SK-N-SH (cell line): ENCODE measurements around the gene GRB2. TPM values are rescaled to one million over a fixed set of nuclear protein-coding genes. Genes with fewer than 3 reads are reported as not detected.
A peak's percentile ranks its signal among the peaks of the same experiment; 100 is the strongest.

Source experiments
- CTCF ChIA-PET: fragments of 300-600, 350-600 bp; formaldehyde crosslinking; extraction: SDS; loops from one replicate; lab custom pipeline; 2021; lab: Yijun Ruan, JAX
- POLR2A ChIA-PET: fragments of 350-600 bp; sonication (Branson Sonifier 250); formaldehyde crosslinking; extraction: SDS; loops from one replicate; lab custom pipeline; 2020; ENCODE audit warnings: antibody characterized with exemption, inconsistent platforms; lab: Yijun Ruan, JAX
- DNase-seq: peaks from one replicate; pipeline ENCODE4 v3.0.0; 2012
- H2AFZ ChIP-seq: fragments of 200-600 bp; sonication (generic); 2 replicates; pipeline ENCODE4 v1.8.1; 2016; ENCODE audit warnings: antibody characterized with exemption, mild to moderate bottlenecking, low read depth
- H3F3A ChIP-seq: fragments of 200-600 bp; sonication (generic); replicated peaks from 2 replicates; pipeline ENCODE3; 2016; ENCODE audit warnings: antibody characterized with exemption, mild to moderate bottlenecking; ENCODE audit not compliant: insufficient read depth
- H3K27ac ChIP-seq, 2 experiments: fragments of 200-500 bp in 1 of 2; fragments of 200-600 bp in 1 of 2; sonication (Bioruptor generic) in 1 of 2; sonication (generic), shearing (Covaris generic) in 1 of 2; 2 replicates each; pipeline versions ENCODE4 v1.5.1 to v1.6.1; 2014 to 2016; ENCODE audit warnings: low read depth in 2 of 2, inconsistent platforms in 1 of 2, low read length in 1 of 2, mild to moderate bottlenecking in 1 of 2, mixed read lengths in 1 of 2
- H3K27me3 ChIP-seq: fragments of 200-600 bp; sonication (generic), shearing (Covaris generic); 2 replicates; pipeline ENCODE4 v1.6.1; 2016; ENCODE audit warnings: mixed run types; ENCODE audit not compliant: insufficient read depth
- H3K36me3 ChIP-seq, 2 experiments: fragments of 200-500 bp in 1 of 2; fragments of 200-600 bp in 1 of 2; sonication (Bioruptor generic) in 1 of 2; sonication (generic) in 1 of 2; replicated peaks in 1 of 2; 2 replicates each; pipeline versions ENCODE3 to v1.5.1; 2014 to 2016; ENCODE audit warnings: low read length in 1 of 2, mild to moderate bottlenecking in 1 of 2; ENCODE audit not compliant: insufficient read depth in 2 of 2, control insufficient read depth in 1 of 2
- H3K4me1 ChIP-seq, 2 experiments: fragments of 200-500 bp in 1 of 2; fragments of 200-600 bp in 1 of 2; sonication (Bioruptor generic) in 1 of 2; sonication (generic), shearing (Covaris generic) in 1 of 2; 2 replicates each; pipeline versions ENCODE4 v1.5.1 to v1.6.1; 2014 to 2016; ENCODE audit warnings: low read depth in 1 of 2, low read length in 1 of 2, mixed run types in 1 of 2; ENCODE audit not compliant: insufficient read depth in 2 of 2, control insufficient read depth in 1 of 2
- H3K4me2 ChIP-seq: fragments of 200-600 bp; sonication (generic), shearing (Covaris generic); 2 replicates; pipeline ENCODE4 v1.6.1; 2017; ENCODE audit warnings: mixed run types
- H3K4me3 ChIP-seq, 2 experiments: fragments of 200-500 bp in 1 of 2; fragments of 200-600 bp in 1 of 2; sonication (Bioruptor generic) in 1 of 2; sonication (generic), shearing (Covaris generic) in 1 of 2; 2 replicates each; pipeline versions ENCODE4 v1.5.1 to v1.8.1; 2014 to 2016; ENCODE audit warnings: low read depth in 2 of 2, inconsistent platforms in 1 of 2, low read length in 1 of 2, mild to moderate bottlenecking in 1 of 2, mixed read lengths in 1 of 2, moderate library complexity in 1 of 2
- H3K79me2 ChIP-seq: fragments of 200-600 bp; sonication (generic); 2 replicates; pipeline ENCODE4 v1.8.1; 2017; ENCODE audit warnings: mild to moderate bottlenecking; ENCODE audit not compliant: insufficient read depth
- H3K9ac ChIP-seq: fragments of 200-600 bp; sonication (generic); 2 replicates; pipeline ENCODE4 v1.6.1; 2017; ENCODE audit warnings: mixed run types
- H3K9me2 ChIP-seq: fragments of 200-600 bp; sonication (generic); 2 replicates; pipeline ENCODE4 v1.6.1; 2017; ENCODE audit warnings: mixed run types
- H3K9me3 ChIP-seq: fragments of 200-600 bp; sonication (generic); 2 replicates; pipeline ENCODE4 v1.6.1; 2017; ENCODE audit warnings: mixed run types, mild to moderate bottlenecking, moderate library complexity
- H4K20me1 ChIP-seq: fragments of 200-600 bp; sonication (generic); 2 replicates; pipeline ENCODE4 v1.6.1; 2017; ENCODE audit warnings: mild to moderate bottlenecking, mixed run types; ENCODE audit not compliant: insufficient read depth
- CHD2 ChIP-seq: fragments of 150-350 bp; IDR thresholded peaks from 2 replicates; pipeline ENCODE4 v1.6.1; 2018; ENCODE audit warnings: low read length; ENCODE audit not compliant: partially characterized antibody
- CTCF ChIP-seq: fragments of 200-600 bp; sonication (generic); IDR thresholded peaks from 2 replicates; pipeline ENCODE4 v1.6.1; 2017; ENCODE audit warnings: antibody characterized with exemption, mild to moderate bottlenecking, moderate library complexity
- ELF1 ChIP-seq: IDR thresholded peaks from 2 replicates; pipeline ENCODE4 v1.4.0; 2012
- EZH2phosphoT487 ChIP-seq: fragments of 200-600 bp; sonication (generic); IDR thresholded peaks from 2 replicates; pipeline ENCODE4 v1.6.1; 2017; ENCODE audit warnings: low read depth, mixed run types, mild to moderate bottlenecking, antibody characterized with exemption, moderate library complexity, borderline replicate concordance
- FOSL2 ChIP-seq: IDR thresholded peaks from 2 replicates; pipeline ENCODE4 v1.4.0; 2012; ENCODE audit warnings: low read depth, mild to moderate bottlenecking, moderate library complexity, borderline replicate concordance
- GABPA ChIP-seq: IDR thresholded peaks from 2 replicates; pipeline ENCODE4 v1.4.0; 2012; ENCODE audit warnings: low read depth, mild to moderate bottlenecking
- JUND ChIP-seq: IDR thresholded peaks from 2 replicates; pipeline ENCODE4 v1.4.0; 2012
- MXI1 ChIP-seq: IDR thresholded peaks from 2 replicates; pipeline ENCODE4 v1.6.1; 2012; ENCODE audit warnings: mild to moderate bottlenecking, low read depth, low read length, improper control_type of control experiment
- NFIC ChIP-seq: IDR thresholded peaks from 2 replicates; pipeline ENCODE4 v1.4.0; 2012; ENCODE audit warnings: borderline replicate concordance
- NRF1 ChIP-seq: IDR thresholded peaks from 2 replicates; pipeline ENCODE4 v1.6.1; 2012; ENCODE audit warnings: low read depth, mild to moderate bottlenecking, low read length
- PBX3 ChIP-seq: IDR thresholded peaks from 2 replicates; pipeline ENCODE4; 2012
- POLR2AphosphoS5 ChIP-seq: IDR thresholded peaks from 2 replicates; pipeline ENCODE4 v1.6.1; 2012; ENCODE audit warnings: low read depth, low read length
- RAD21 ChIP-seq: IDR thresholded peaks from 2 replicates; pipeline ENCODE4 v1.6.1; 2012; ENCODE audit warnings: mild to moderate bottlenecking, low read length
- SMC3 ChIP-seq: IDR thresholded peaks from 2 replicates; pipeline ENCODE4 v1.6.1; 2012; ENCODE audit warnings: low read depth, low read length, improper control_type of control experiment
- TCF12 ChIP-seq: IDR thresholded peaks from 2 replicates; pipeline ENCODE4 v1.4.0; 2012
- USF2 ChIP-seq: fragments of 150-350 bp; IDR thresholded peaks from 2 replicates; pipeline ENCODE4 v1.6.1; 2017; ENCODE audit warnings: antibody characterized with exemption, low read length, low read depth, borderline replicate concordance
- WGBS: methylation state at CpG from one replicate; pipeline ENCODE4 v1.1.6; 2017; ENCODE audit warnings: low lambda C conversion rate; 5-methylcytosine and 5-hydroxymethylcytosine counted together
- polyA plus RNA-seq, 3 experiments: library from polyadenylated mRNA; depleted of rRNA; stranded (reverse); fragments of >200 nt; gene quantifications; 2 replicates each; pipeline ENCODE4 v1.2.3, GENCODE V29; 2012

The GRB2 gene
- polyA plus RNA-seq, 1 of the 3 experiments (the other 2 are of a cell fraction) = 89.6 TPM

- H3K27me3 ChIP-seq = peaks cover 22% of the 10 kb centered on the region
- peaks cover 6% of the 10 kb centered on the region for H3F3A ChIP-seq
- ChIA-PET CTCF (interaction anchor here (1.1 to 3.7 kb wide), 4 partner anchors 9 to 178 kb away, joined by 3 to 83 read pairs (median 36); partner anchors contain the start of genes GRB2 and MIF4GD), POLR2A (no interaction called here)
- no peaks in the 10 kb centered on the region for H3K4me1 ChIP-seq
- no peak for DNase-seq
- H3K4me3 ChIP-seq = no peak overlapping the region
- H3K4me2 ChIP-seq = no peak overlapping the region
- no peak overlapping the region for H3K27ac ChIP-seq
- H3K9me2 ChIP-seq = no peaks in the 10 kb centered on the region
- H3K79me2 ChIP-seq = no peaks in the 10 kb centered on the region
- H4K20me1 ChIP-seq = no peaks in the 10 kb centered on the region
- WGBS = 5% methylated on average over 1 of the region's 1 CpG
- TF ChIP-seq POLR2AphosphoS5 = no peak
- TF ChIP-seq RAD21 = no peak
- no peak for TF ChIP-seq NFIC
- no peak for TF ChIP-seq CHD2
- no peak for TF ChIP-seq MXI1
- no peak for TF ChIP-seq PBX3
- no peak for TF ChIP-seq EZH2phosphoT487
- TF ChIP-seq FOSL2 = no peak
- H3K9me3 ChIP-seq = no peaks in the 10 kb centered on the region
- no peaks in the 10 kb centered on the region for H3K36me3 ChIP-seq
- H3K9ac ChIP-seq = no peak overlapping the region
- no peak overlapping the region for H2AFZ ChIP-seq
Observed at GRCh38 chr17:75414488-75414887, 9.0 kb upstream of the GRB2 start.

- Histone ChIP-seq H3K4me2 (peak overlapping the region; percentile 63), H3K9me3 (no peaks in the 10 kb centered on the region), H3K9ac (no peak overlapping the region), H3K4me3 (peak overlapping the region; percentile 3 to 35; a peak in 3 of 4 replicates), H3K27me3 (peaks cover 22% of the 10 kb centered on the region), H3K27ac (no peak overlapping the region), H2AFZ (peak overlapping the region; percentile 77), H3F3A (peaks cover 11% of the 10 kb centered on the region), H4K20me1 (no peaks in the 10 kb centered on the region), H3K36me3 (no peaks in the 10 kb centered on the region), H3K79me2 (no peaks in the 10 kb centered on the region), H3K9me2 (no peaks in the 10 kb centered on the region), H3K4me1 (no peaks in the 10 kb centered on the region)
- WGBS = 3% methylated on average over 8 of the region's 8 CpGs
- no peak for TF ChIP-seq JUND
- no peak for TF ChIP-seq NRF1
- TF ChIP-seq SMC3 = peak; percentile 85
- TF ChIP-seq EZH2phosphoT487 = no peak
- no peak for TF ChIP-seq USF2
- TF ChIP-seq RAD21 = peak; percentile 96
- no peak for TF ChIP-seq GABPA
- peak; percentile 92 for TF ChIP-seq CTCF
- TF ChIP-seq ELF1 = no peak
- no peak for TF ChIP-seq TCF12
- peak; percentile 81 for DNase-seq
- ChIA-PET CTCF (interaction anchor here (0.5 to 3.7 kb wide), 100 partner anchors 9 to 451 kb away, joined by 3 to 83 read pairs (median 5); partner anchors contain the start of genes GGA3, MIF4GD, MRPS7 and NUP85), POLR2A (interaction anchor here (1.6 kb wide), 1 partner anchor 142 kb away, joined by 10 read pairs; the partner anchor contains the start of gene MIF4GD)
Observed at GRCh38 chr17:75412455-75413317, 7.2 kb upstream of the GRB2 start.
